Endothelial cell of coronary artery (primary cell): ENCODE data around the gene ZNF652. TPM values are rescaled to one million over a fixed set of nuclear protein-coding genes. Genes with fewer than 3 reads are reported as not detected.

Experiments used
- total RNA-seq: library from RNA; depleted of rRNA; stranded (reverse); fragments of >200 nt; gene quantifications from 2 replicates; pipeline ENCODE4 v1.2.3, GENCODE V29; 2014

ZNF652 gene
- 6.1 and 10.4 TPM in 2 replicates for total RNA-seq

GRCh38 chr17:49361902-49362722, at the start of gene ZNF652:
Gene ZNF652, minus strand, starts transcription at chr17:49362250. Its CDS starts 44,525 bp downstream, at chr17:49317725.

Other genes with a start within 250 kb of the ZNF652 start
- gene B4GALNT2, start 229.5 kb downstream of the ZNF652 start, total RNA-seq, result under 0.01 TPM in 2 replicates
- gene GNGT2, start 151.7 kb downstream of the ZNF652 start, total RNA-seq, result 1.3 and 1.7 TPM in 2 replicates
- gene ABI3, start 151.5 kb downstream of the ZNF652 start, total RNA-seq, result 14.3 and 23.2 TPM in 2 replicates
- 0.19 TPM in 1 of 2 replicates, not detected in the other for gene PHOSPHO1, start 131.5 kb downstream of the ZNF652 start, total RNA-seq
- gene PHB1, start 52.6 kb upstream of the ZNF652 start, total RNA-seq, result 189 and 234 TPM in 2 replicates
- under 0.01 TPM in 2 replicates for gene NGFR, start 133.0 kb upstream of the ZNF652 start, total RNA-seq
- 0.63 and 1.4 TPM in 2 replicates for gene NXPH3, start 213.6 kb upstream of the ZNF652 start, total RNA-seq